ENCODE results near the gene SLITRK2.

- no peak for TF ChIP-seq POLR2A (IDR thresholded peaks at IDR 0.05; ENCODE audit: low read length)
- no peak for TF ChIP-seq GATA1 (IDR thresholded peaks at IDR 0.05; ENCODE audit: low read depth, low read length)
These were observed 4.5 kb upstream of the SLITRK2 start for GRCh38 chrX:145813081-145813480.

All from erythroblast (primary cell).